Measurements from ENCODE around the gene GBX1.

GRCh38 chr7:151209588-151209987 lies 42.1 kb upstream of the GBX1 start:
- TF ChIP-seq POLR2AphosphoS5 (IDR thresholded peaks at IDR 0.05; ENCODE audit: low read depth, low read length): no peak
- no peak for TF ChIP-seq PAX5 (IDR thresholded peaks at IDR 0.05; ENCODE audit: insufficient read depth, low read length, severe bottlenecking)
- TF ChIP-seq POLR2A (IDR thresholded peaks at IDR 0.05; ENCODE audit: low read depth, low read length): no peak
- no peak for TF ChIP-seq TAF1 (IDR thresholded peaks at IDR 0.05; ENCODE audit: low read depth, low read length)
- no peak for TF ChIP-seq SPI1 (IDR thresholded peaks at IDR 0.05; ENCODE audit: low read depth, low read length)

All from GM12891 (cell line).